HEK293T (cell line): ENCODE data around the gene ANXA2.

Source experiments
- ARNT ChIP-seq: fragments of 450-650 bp; IDR thresholded peaks from 2 replicates; pipeline ENCODE4 v1.6.1; 2017; ENCODE audit warnings: mild to moderate bottlenecking
- FOXK2 ChIP-seq: fragments of 450-650 bp; IDR thresholded peaks from 2 replicates; pipeline ENCODE4 v1.6.1; 2016; ENCODE audit warnings: mild to moderate bottlenecking
- HDGF ChIP-seq: fragments of 450-650 bp; IDR thresholded peaks from 2 replicates; pipeline ENCODE4 v1.6.1; 2017; ENCODE audit warnings: antibody characterized with exemption, borderline replicate concordance
- L3MBTL2 ChIP-seq: fragments of 450-650 bp; conservative IDR thresholded peaks from 2 replicates; pipeline ENCODE4 v1.6.1; 2016; ENCODE audit warnings: mild to moderate bottlenecking
- SP1 ChIP-seq: fragments of 450-650 bp; IDR thresholded peaks from 2 replicates; pipeline ENCODE4 v1.6.1; 2017
- TARDBP ChIP-seq: fragments of 450-650 bp; IDR thresholded peaks from 2 replicates; pipeline ENCODE4 v1.6.1; 2016

DNA sequence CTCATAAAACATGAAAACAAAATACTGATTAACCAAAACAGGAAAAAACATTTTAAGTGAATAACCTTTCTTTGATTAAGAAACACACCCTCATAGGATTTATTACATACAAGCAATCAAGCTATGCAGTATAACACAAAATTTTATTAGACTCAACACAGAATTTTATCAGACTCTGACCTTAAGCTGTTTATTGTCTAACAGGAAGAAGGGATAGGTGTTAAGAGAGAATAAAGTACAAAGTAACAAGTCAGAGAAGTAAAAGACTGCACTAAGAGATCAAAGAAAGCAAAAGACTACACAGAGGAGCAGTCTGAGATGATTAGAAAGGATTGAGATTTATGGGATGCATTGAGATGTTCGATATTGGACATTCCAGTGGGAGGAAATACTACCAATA, 43.5 kb upstream of the ANXA2 start:
- TF ChIP-seq SP1 = no peak
- TF ChIP-seq TARDBP = no peak
- no peak for TF ChIP-seq HDGF
- no peak for TF ChIP-seq L3MBTL2
- TF ChIP-seq ARNT = no peak
- TF ChIP-seq FOXK2 = no peak
